K562 (cell line): ENCODE data around the gene PAK1IP1. TPM values are rescaled to one million over a fixed set of nuclear protein-coding genes. Genes with fewer than 3 reads are reported as not detected.

Source experiments
- BRF2 ChIP-seq: IDR thresholded peaks from 3 replicates; pipeline ENCODE4 v1.6.1; 2011; ENCODE audit warnings: borderline replicate concordance, mild to moderate bottlenecking; ENCODE audit not compliant: insufficient read length, insufficient read depth
- CBFA2T2 ChIP-seq: fragments of 450-650 bp; conservative IDR thresholded peaks from 2 replicates; pipeline ENCODE4 v1.6.1; 2017; ENCODE audit warnings: mild to moderate bottlenecking
- CLOCK ChIP-seq: fragments of 250-450 bp; sonication (Bioruptor Pico); IDR thresholded peaks from 2 replicates; pipeline ENCODE4 v1.4.0; 2020; ENCODE audit warnings: mild to moderate bottlenecking, moderate library complexity, borderline replicate concordance
- CREB1 ChIP-seq, 2 experiments: sonication (generic) in 1 of 2; formaldehyde crosslinking in 1 of 2; IDR thresholded peaks; 2 replicates each; pipeline versions ENCODE4 v1.6.1 to v1.8.0; 2012 to 2022; ENCODE audit warnings: inconsistent platforms in 1 of 2, mild to moderate bottlenecking in 1 of 2, missing genetic modification reagents in 1 of 2, moderate library complexity in 1 of 2
- CTCFL ChIP-seq: IDR thresholded peaks from 2 replicates; pipeline ENCODE4 v1.6.1; 2011; ENCODE audit warnings: borderline replicate concordance, low read depth, mild to moderate bottlenecking, moderate library complexity, low read length; ENCODE audit not compliant: insufficient read depth, poor library complexity, severe bottlenecking
- DIDO1 ChIP-seq: fragments of 450-650 bp; IDR thresholded peaks from 2 replicates; pipeline ENCODE4 v1.6.1; 2016; ENCODE audit warnings: low read depth, missing biosample characterization, missing genetic modification characterization
- NR3C1 ChIP-seq: sonication (generic); formaldehyde crosslinking; IDR thresholded peaks from 2 replicates; pipeline ENCODE4 v1.8.1; 2022; ENCODE audit warnings: missing genetic modification reagents
- POLR2AphosphoS5 ChIP-seq: IDR thresholded peaks from 2 replicates; pipeline ENCODE4 v1.6.1; 2011; ENCODE audit warnings: mild to moderate bottlenecking, low read depth, low read length, moderate library complexity; ENCODE audit not compliant: control insufficient read depth, insufficient read depth
- SLC30A9 ChIP-seq: fragments of 250-450 bp; sonication (Bioruptor Pico); IDR thresholded peaks from 2 replicates; pipeline ENCODE4 v1.8.0; 2022; ENCODE audit warnings: mild to moderate bottlenecking, moderate library complexity
- STAG1 ChIP-seq: sonication (generic); formaldehyde crosslinking; IDR thresholded peaks from 2 replicates; pipeline ENCODE4 v1.5.0; 2020; ENCODE audit warnings: missing genetic modification reagents, borderline replicate concordance
- TCFL5 ChIP-seq: fragments of 250-450 bp; sonication (Bioruptor Pico); conservative IDR thresholded peaks from 2 replicates; pipeline ENCODE4 v1.6.1; 2021; ENCODE audit warnings: mild to moderate bottlenecking, moderate library complexity, matching md5 sums
- ZNF277 ChIP-seq: fragments of 250-450 bp; sonication (Bioruptor Pico); IDR thresholded peaks from 2 replicates; pipeline ENCODE4 v1.8.0; 2022; ENCODE audit warnings: inconsistent platforms, mild to moderate bottlenecking, moderate library complexity, borderline replicate concordance
- ZNF324 ChIP-seq: fragments of 250-450 bp; sonication (Bioruptor Pico); IDR thresholded peaks from 2 replicates; pipeline ENCODE4 v1.4.0; 2020; ENCODE audit warnings: mild to moderate bottlenecking
- ZNF592 ChIP-seq: fragments of 450-650 bp; IDR thresholded peaks from 2 replicates; pipeline ENCODE4 v1.6.1; 2017; ENCODE audit warnings: antibody characterized with exemption, mild to moderate bottlenecking
- polyA plus RNA-seq, 8 experiments: library from polyadenylated mRNA; depleted of rRNA in 4 of 8; stranded (reverse) in 5 of 8; unstranded in 3 of 8; fragments of >200 nt; fragmentation: Nextera tagmentation in 2 of 8; fragmentation: Illumina TruSeq in 1 of 8; extraction: Ambion mirVana in 2 of 8; extraction: Trizol in 1 of 8; gene quantifications; 2 replicates each; pipeline versions ENCODE4 v1.2.1 to v1.2.3, GENCODE V29; 2011 to 2014; ENCODE audit warnings: inconsistent platforms in 1 of 8, missing spikeins in 1 of 8
- total RNA-seq, 7 experiments: library from RNA; depleted of rRNA in 6 of 7; stranded (reverse); fragments of >200 nt in 6 of 7; fragmentation: Illumina TruSeq in 2 of 7; extraction: Trizol in 2 of 7; gene quantifications; 2 replicates each; pipeline versions ENCODE4 v1.2.1 to v1.2.3, GENCODE V29; 2011 to 2021; ENCODE audit warnings: low replicate concordance in 1 of 7

PAK1IP1 gene
- total and polyA plus RNA-seq, 9 of the 15 experiments (the other 6 are each of a cell fraction or from before 2014, with no cell fraction given): 50.0 to 200 (median 87.0) TPM

- TF ChIP-seq TCFL5 (CRISPR knock-in tag) (no peak), POLR2AphosphoS5 (peak; percentile 92), STAG1 (CRISPR knock-in tag) (no peak), DIDO1 (tag) (peak; percentile 98), ZNF277 (CRISPR knock-in tag) (no peak), ZNF324 (CRISPR knock-in tag) (no peak), CBFA2T2 (0 out of 2 replicates have a peak, but pooled peaks have one; percentile 5), CLOCK (no peak), BRF2 (no peak), SLC30A9 (no peak), ZNF592 (0 out of 2 replicates have a peak, but pooled peaks have one; percentile 29), CREB1 (IDR thresholded peaks at IDR 0.05) (peak; percentile 98), CREB1 (CRISPR knock-in tag; IDR thresholded peaks at IDR 0.05) (peak; percentile 99), NR3C1 (CRISPR knock-in tag) (no peak), CTCFL (no peak)
These were observed at the start of gene PAK1IP1, which contains the start of gene C6orf52 (continued) for GRCh38 chr6:10694302-10695085.
